Endothelial cell of umbilical vein (primary cell): ENCODE results near the gene HABP2. TPM values are rescaled to one million over a fixed set of nuclear protein-coding genes. Genes with fewer than 3 reads are reported as not detected.

Experiments used
- BruUV-seq: library from RNA; stranded (reverse); fragments of 400-500 nt; replicated peaks from 2 replicates; lab custom pipeline; 2021; lab: Mats Ljungman, UMichigan
- CTCF ChIA-PET: fragments of 300-600, 350-600 bp; sonication (Branson Sonifier 250); formaldehyde crosslinking; loops from one replicate; lab custom pipeline; 2021; ENCODE audit warnings: antibody characterized with exemption, inconsistent platforms; lab: Charles Lee
- POLR2A ChIA-PET: fragments of 300-600, 350-600 bp; sonication (Branson Sonifier 250); formaldehyde crosslinking; loops from one replicate; lab custom pipeline; 2021; ENCODE audit warnings: antibody characterized with exemption, inconsistent platforms; lab: Charles Lee
- DNase-seq: peaks from one replicate; pipeline ENCODE4 v3.0.0-alpha.2; 2011; ENCODE audit warnings: low read depth, low spot score
- FAIRE-seq: peaks from 2 replicates; lab custom pipeline; 2011; peaks lifted over from hg19 to GRCh38; lab: Jason Lieb, UNC
- H2AFZ ChIP-seq: 2 replicates; pipeline ENCODE4 v1.6.0; 2012; ENCODE audit warnings: low read depth, low read length, control low read depth, inconsistent platforms
- H3K27ac ChIP-seq: 2 replicates; pipeline ENCODE4 v1.5.1; 2011; ENCODE audit warnings: low read depth, mild to moderate bottlenecking, control low read depth, low read length, moderate library complexity; ENCODE audit not compliant: insufficient read depth
- H3K27me3 ChIP-seq, 2 experiments: 2 replicates each; pipeline versions ENCODE4 v1.6.0 to v1.6.1; 2011; ENCODE audit warnings: low read length in 2 of 2, mixed read lengths in 1 of 2; ENCODE audit not compliant: control insufficient read depth in 2 of 2, insufficient read depth in 2 of 2
- H3K36me3 ChIP-seq, 2 experiments: 2 replicates in 1 of 2; 3 replicates in 1 of 2; pipeline ENCODE4 v1.5.1; 2011; ENCODE audit warnings: low read length in 2 of 2, mild to moderate bottlenecking in 1 of 2, moderate library complexity in 1 of 2; ENCODE audit not compliant: control insufficient read depth in 2 of 2, insufficient read depth in 2 of 2; ENCODE audit errors: extremely low read depth in 1 of 2
- H3K4me1 ChIP-seq: 3 replicates; pipeline ENCODE4 v1.5.1; 2011; ENCODE audit warnings: mild to moderate bottlenecking, low read length; ENCODE audit not compliant: control insufficient read depth, insufficient read depth; ENCODE audit errors: extremely low read depth
- H3K4me2 ChIP-seq: 2 replicates; pipeline ENCODE4 v1.6.1; 2011; ENCODE audit warnings: low read length, control low read depth, mixed read lengths; ENCODE audit not compliant: insufficient read depth
- H3K4me3 ChIP-seq, 3 experiments: fragments of 200-600 bp in 1 of 3; sonication (generic), shearing (Covaris generic) in 1 of 3; replicated peaks in 1 of 3; 2 replicates each; pipeline ENCODE4 v1.5.1; 2011 to 2016; ENCODE audit warnings: control low read depth in 3 of 3, low read length in 3 of 3, mild to moderate bottlenecking in 2 of 3, inconsistent platforms in 1 of 3, low read depth in 1 of 3, moderate library complexity in 1 of 3; ENCODE audit not compliant: insufficient read depth in 1 of 3
- H3K79me2 ChIP-seq: 2 replicates; pipeline ENCODE4 v1.6.0; 2012; ENCODE audit warnings: low read length, inconsistent platforms; ENCODE audit not compliant: control insufficient read depth, insufficient read depth
- H3K9ac ChIP-seq: replicated peaks from 2 replicates; pipeline ENCODE3; 2011; ENCODE audit warnings: low read length, control low read depth; ENCODE audit not compliant: insufficient read depth; ENCODE audit errors: extremely low read depth
- H3K9me1 ChIP-seq: replicated peaks from 3 replicates; pipeline ENCODE4 v1.6.0; 2011; ENCODE audit warnings: mild to moderate bottlenecking, low read length; ENCODE audit not compliant: control insufficient read depth, insufficient read depth; ENCODE audit errors: extremely low read depth
- H3K9me3 ChIP-seq: replicated peaks from 2 replicates; pipeline ENCODE4 v1.5.1; 2012; ENCODE audit warnings: low read length, inconsistent platforms; ENCODE audit not compliant: control insufficient read depth, insufficient read depth
- H4K20me1 ChIP-seq: replicated peaks from 2 replicates; pipeline ENCODE3; 2011; ENCODE audit warnings: mild to moderate bottlenecking, low read length; ENCODE audit not compliant: control insufficient read depth, insufficient read depth; ENCODE audit errors: extremely low read depth
- CTCF ChIP-seq, 2 donors: IDR thresholded peaks; 1 replicate in 1 of 2; 2 replicates in 1 of 2; pipeline ENCODE4 v1.5.1; 2011; ENCODE audit warnings: low read length in 2 of 2, mild to moderate bottlenecking in 2 of 2, moderate library complexity in 2 of 2, control low read depth in 1 of 2, inconsistent platforms in 1 of 2, low read depth in 1 of 2; ENCODE audit not compliant: insufficient read depth in 1 of 2; ENCODE audit errors: extremely low read depth in 1 of 2
- EZH2 ChIP-seq: IDR thresholded peaks from 2 replicates; pipeline ENCODE4 v1.6.1; 2012; ENCODE audit warnings: borderline replicate concordance, low read depth, mild to moderate bottlenecking, moderate library complexity, low read length, inconsistent platforms; ENCODE audit not compliant: severe bottlenecking
- MAX ChIP-seq: IDR thresholded peaks from 2 replicates; pipeline ENCODE4 v1.6.1; 2011; ENCODE audit not compliant: insufficient read depth, insufficient read length
- POLR2A ChIP-seq: IDR thresholded peaks from 2 replicates; pipeline ENCODE4 v1.6.1; 2012; ENCODE audit warnings: low read depth, mild to moderate bottlenecking, control low read depth, low read length
- POLR2AphosphoS5 ChIP-seq: IDR thresholded peaks from 2 replicates; pipeline ENCODE4 v1.6.1; 2012; ENCODE audit warnings: low read depth, mild to moderate bottlenecking, control low read depth, low read length, moderate library complexity; ENCODE audit not compliant: insufficient read depth
- dilution Hi-C: fragments of 300-500 bp; cut with MboI; formaldehyde crosslinking; loops from one replicate; pipeline ENCODE4 v1.15.0; 2019; ENCODE audit warnings: low sequenced_read_pairs; ENCODE audit not compliant: extremely low pct_ligation_motif_present
- intact Hi-C: fragments of 100-400 bp; cut with micrococcal nuclease; formaldehyde crosslinking; loops from one replicate; pipeline ENCODE4 v1.10.0; 2022
- polyA plus RNA-seq, 4 experiments: library from polyadenylated mRNA; depleted of rRNA in 3 of 4; stranded (reverse) in 3 of 4; unstranded in 1 of 4; fragments of >200 nt; gene quantifications; 2 replicates each; pipeline versions ENCODE4 v1.2.1 to v1.2.3, GENCODE V29; 2011 to 2012; ENCODE audit warnings: missing spikeins in 1 of 4
- total RNA-seq: library from RNA; stranded (reverse); gene quantifications from 2 replicates; pipeline ENCODE4 v1.2.3, GENCODE V29; 2021

HABP2 gene
- total and polyA plus RNA-seq, 2 donors (not counting 3 experiments of a cell fraction or from before 2014, with no cell fraction given) = 0.04 TPM; not detected in 1

GRCh38 chr10:113605268-113605978, 52.6 kb downstream of the HABP2 start:
- H3K4me3 ChIP-seq = no peak overlapping the region
- no peaks in the 10 kb centered on the region for H3K9me1 ChIP-seq
- H3K27me3 ChIP-seq = no peaks in the 10 kb centered on the region
- no peak for FAIRE-seq
- no peaks in the 10 kb centered on the region for H3K36me3 ChIP-seq
- dilution Hi-C loops = no loop called here
- no peak overlapping the region for H2AFZ ChIP-seq
- no TSS peak for BruUV-seq
- no peak overlapping the region for H3K4me2 ChIP-seq
- no peaks in the 10 kb centered on the region for H3K9me3 ChIP-seq
- CTCF ChIA-PET = no interaction called here
- POLR2A ChIA-PET = no interaction called here
- H3K79me2 ChIP-seq = no peaks in the 10 kb centered on the region
- no peaks in the 10 kb centered on the region for H3K4me1 ChIP-seq
- no peak for DNase-seq
- H3K27ac ChIP-seq = no peak overlapping the region
- TF ChIP-seq POLR2AphosphoS5 (no peak), MAX (no peak), CTCF (IDR thresholded peaks at IDR 0.05; ENCODE audit: extremely low read depth in 1 of 2, insufficient read depth in 1 of 2, low read depth in 1 of 2, low read length in 2 of 2) (no peak), EZH2 (no peak), POLR2A (no peak)
- H3K9ac ChIP-seq = no peak overlapping the region
- intact Hi-C loops = no loop called here
- H4K20me1 ChIP-seq = no peaks in the 10 kb centered on the region
